HG03045 (cell line): Measurements from ENCODE around the gene CCDC134.
"Not testable (repeated sequence)": the region's sequence is repeated elsewhere in the genome, so short reads cannot be mapped to it uniquely, and the experiment has no call there.

Experiments used
- ATAC-seq: cut with Tn5 transposase; IDR thresholded peaks from one replicate; pipeline ENCODE4 v1.9.1; 2021; ENCODE audit warnings: mild to moderate bottlenecking, moderate library complexity; ENCODE audit not compliant: unreplicated experiment

The CCDC134 gene

GRCh38 chr22:41822317-41823057 lies 22.0 kb downstream of the CCDC134 start:
- no peak for ATAC-seq

- ATAC-seq, result no peak
Measured at GRCh38 chr22:41823797-41824196, 23.3 kb downstream of the CCDC134 start.

GRCh38 chr22:41825376-41825775 lies 24.9 kb downstream of the CCDC134 start:
- ATAC-seq, result no peak

GRCh38 chr22:41826021-41826420 lies 25.5 kb downstream of the CCDC134 start:
- ATAC-seq, result no peak

- no peak for ATAC-seq
Measured at GRCh38 chr22:41826430-41827383, 26.2 kb downstream of the CCDC134 start.

- ATAC-seq, result no peak
Measured at GRCh38 chr22:41827671-41828070, 27.2 kb downstream of the CCDC134 start.

GRCh38 chr22:41828516-41828915 lies 28.0 kb downstream of the CCDC134 start:
- no peak for ATAC-seq

- no peak for ATAC-seq
Measured at GRCh38 chr22:41830174-41830573, 29.7 kb downstream of the CCDC134 start.

- no peak for ATAC-seq
Measured at GRCh38 chr22:41831383-41831782, 30.9 kb downstream of the CCDC134 start.

GRCh38 chr22:41831828-41832552 lies 31.5 kb downstream of the CCDC134 start:
- ATAC-seq, result peak; percentile 6

GRCh38 chr22:41832553-41833368 lies 32.3 kb downstream of the CCDC134 start, which contains the start of gene SREBF2:
TSS of gene SREBF2 (plus strand) at chr22:41833105. CDS start at chr22:41833271, 166 bp downstream.
- peak; percentile 82 for ATAC-seq

- ATAC-seq, result peak; percentile 21
Measured at GRCh38 chr22:41833369-41834004, 33.0 kb downstream of the CCDC134 start.

- no peak for ATAC-seq
Measured at GRCh38 chr22:41834005-41834944, 33.8 kb downstream of the CCDC134 start.

GRCh38 chr22:41835462-41835861 lies 35.0 kb downstream of the CCDC134 start:
- not testable (repeated sequence) for ATAC-seq

GRCh38 chr22:41836551-41836950 lies 36.1 kb downstream of the CCDC134 start:
- ATAC-seq, result no peak

GRCh38 chr22:41838842-41839618 lies 38.6 kb downstream of the CCDC134 start:
- ATAC-seq, result no peak

- ATAC-seq, result no peak
Measured at GRCh38 chr22:41840216-41840615, 39.7 kb downstream of the CCDC134 start.
